Stomach (tissue), 9 donors: Measurements from ENCODE around the gene TRIM14. TPM values are rescaled to one million over a fixed set of nuclear protein-coding genes. Genes with fewer than 3 reads are reported as not detected.

ENCODE experiments used
- DNase-seq, 2 donors: peaks; one replicate each; pipeline versions ENCODE4 v3.0.0 to v3.0.0-alpha.2; 2013 to 2019
- H3K27ac ChIP-seq, 5 donors: fragments of 200-600 bp in 4 of 5; sonication (generic) in 4 of 5; one replicate each; pipeline ENCODE4 v1.5.1; 2013 to 2019; ENCODE audit warnings: mild to moderate bottlenecking in 1 of 5, moderate library complexity in 1 of 5
- H3K27me3 ChIP-seq, 3 donors: fragments of 200-600 bp; sonication (generic); one replicate each; pipeline ENCODE4 v1.5.1; 2017 to 2019; ENCODE audit warnings: mixed run types in 1 of 3
- H3K36me3 ChIP-seq, 4 donors: fragments of 200-600 bp; sonication (generic); 1 replicate in 3 of 4; 2 replicates in 1 of 4; pipeline ENCODE4 v1.5.1; 2016 to 2019
- H3K4me1 ChIP-seq, 4 donors: fragments of 200-600 bp; sonication (generic); one replicate each; pipeline ENCODE4 v1.5.1; 2016 to 2019
- H3K4me3 ChIP-seq, 4 donors: fragments of 200-600 bp; sonication (generic) in 3 of 4; one replicate each; pipeline ENCODE4 v1.5.1; 2016 to 2019; ENCODE audit warnings: mild to moderate bottlenecking in 1 of 4
- H3K9me3 ChIP-seq, 4 donors: fragments of 200-600 bp; sonication (generic); one replicate each; pipeline ENCODE4 v1.5.1; 2016 to 2019
- EP300 ChIP-seq: sonication (generic); formaldehyde crosslinking; IDR thresholded peaks from one replicate; pipeline ENCODE4 v1.6.1; 2017; ENCODE audit warnings: antibody characterized with exemption
- POLR2A ChIP-seq, 4 donors: fragments of 450-650 bp; IDR thresholded peaks; one replicate each; pipeline ENCODE4 v1.6.1; 2016; ENCODE audit warnings: antibody characterized with exemption in 4 of 4, control low read depth in 2 of 4, mild to moderate bottlenecking in 1 of 4, moderate library complexity in 1 of 4
- POLR2AphosphoS5 ChIP-seq, 3 donors: sonication (generic); formaldehyde crosslinking; IDR thresholded peaks; one replicate each; pipeline ENCODE4 v1.6.1; 2016; ENCODE audit warnings: antibody characterized with exemption in 3 of 3
- WGBS, 5 donors: extraction: QIAGEN DNeasy Blood & Tissue Kit in 3 of 5; methylation state at CpG; one replicate each; pipeline versions ENCODE4 v1.1.5 to v1.1.7; 2013 to 2018; 5-methylcytosine and 5-hydroxymethylcytosine counted together
- intact Hi-C: fragments of 100-400 bp; cut with DNase I; formaldehyde crosslinking; loops from one replicate; pipeline ENCODE4 v1.15.1; 2023; ENCODE audit warnings: low total_unique reads
- polyA plus RNA-seq, 3 donors: library from polyadenylated mRNA; stranded (reverse); fragments of 200-250 nt; gene quantifications; one replicate each; pipeline ENCODE4 v1.2.3, GENCODE V29; 2013
- total RNA-seq, 5 donors: library from RNA; depleted of rRNA; stranded (reverse); fragments of >200 nt; gene quantifications; one replicate each; pipeline versions ENCODE4 v1.1.0 to v1.2.3, GENCODE V29; 2014 to 2016
- TF ChIP-seq, protein P1 (sequence below), 7 experiments: fragments of 450-650 bp in 4 of 7; fragments of 200-600 bp in 3 of 7; sonication (generic) in 3 of 7; IDR thresholded peaks; one replicate each; pipeline ENCODE4 v1.5.1; 2016 to 2019; ENCODE audit warnings: antibody characterized with exemption in 7 of 7, control low read depth in 2 of 7, mild to moderate bottlenecking in 1 of 7
- donor health status: healthy with polysubstance abuse.
- donor health status: Bipolar disorder and iron deficiency.
- donor health status: healthy.

TRIM14 gene
- total and polyA plus RNA-seq, 8 donors = 4.7 to 249 (median 10.7) TPM

GRCh38 chr9:98084396-98084795 lies 34.6 kb downstream of the TRIM14 start:
- Histone ChIP-seq H3K27ac (no peak overlapping the region), H3K36me3 (peaks cover 32 to 73% (median 57%) of the 10 kb centered on the region in 4 donors), H3K4me3 (no peak overlapping the region), H3K9me3 (no peaks in the 10 kb centered on the region), H3K4me1 (peaks cover 22 to 48% (median 31%) of the 10 kb centered on the region in 4 donors), H3K27me3 (no peaks in the 10 kb centered on the region)
- WGBS, 5 donors = 76 to 90% (median 88%) methylated on average over 3 of the region's 3 CpGs
- intact Hi-C loops = no loop called here
- TF ChIP-seq POLR2A (IDR thresholded peaks at IDR 0.05) = no peak
- TF ChIP-seq, protein P1, sequence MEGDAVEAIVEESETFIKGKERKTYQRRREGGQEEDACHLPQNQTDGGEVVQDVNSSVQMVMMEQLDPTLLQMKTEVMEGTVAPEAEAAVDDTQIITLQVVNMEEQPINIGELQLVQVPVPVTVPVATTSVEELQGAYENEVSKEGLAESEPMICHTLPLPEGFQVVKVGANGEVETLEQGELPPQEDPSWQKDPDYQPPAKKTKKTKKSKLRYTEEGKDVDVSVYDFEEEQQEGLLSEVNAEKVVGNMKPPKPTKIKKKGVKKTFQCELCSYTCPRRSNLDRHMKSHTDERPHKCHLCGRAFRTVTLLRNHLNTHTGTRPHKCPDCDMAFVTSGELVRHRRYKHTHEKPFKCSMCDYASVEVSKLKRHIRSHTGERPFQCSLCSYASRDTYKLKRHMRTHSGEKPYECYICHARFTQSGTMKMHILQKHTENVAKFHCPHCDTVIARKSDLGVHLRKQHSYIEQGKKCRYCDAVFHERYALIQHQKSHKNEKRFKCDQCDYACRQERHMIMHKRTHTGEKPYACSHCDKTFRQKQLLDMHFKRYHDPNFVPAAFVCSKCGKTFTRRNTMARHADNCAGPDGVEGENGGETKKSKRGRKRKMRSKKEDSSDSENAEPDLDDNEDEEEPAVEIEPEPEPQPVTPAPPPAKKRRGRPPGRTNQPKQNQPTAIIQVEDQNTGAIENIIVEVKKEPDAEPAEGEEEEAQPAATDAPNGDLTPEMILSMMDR (IDR thresholded peaks at IDR 0.05) = no peak
- TF ChIP-seq POLR2AphosphoS5 (IDR thresholded peaks at IDR 0.05) = no peak
- TF ChIP-seq EP300 = no peak
- no peak for DNase-seq

GRCh38 chr9:98083566-98084183 lies 35.3 kb downstream of the TRIM14 start:
- DNase-seq = no peak
- Histone ChIP-seq H3K36me3 (peaks cover 36 to 80% (median 64%) of the 10 kb centered on the region in 4 donors), H3K4me1 (peaks cover 22 to 48% (median 31%) of the 10 kb centered on the region in 4 donors), H3K4me3 (no peak overlapping the region), H3K27ac (peak overlapping the region in 2 of 5 donors; percentile 25 to 79), H3K27me3 (no peaks in the 10 kb centered on the region), H3K9me3 (no peaks in the 10 kb centered on the region)
- TF ChIP-seq POLR2AphosphoS5 (IDR thresholded peaks at IDR 0.05) = no peak
- no peak for TF ChIP-seq EP300
- no peak for TF ChIP-seq POLR2A (IDR thresholded peaks at IDR 0.05)
- TF ChIP-seq, protein P1 (IDR thresholded peaks at IDR 0.05) = no peak
- intact Hi-C loops = no loop called here
- 88 to 93% (median 92%) methylated on average over 7 of the region's 7 CpGs for WGBS, 5 donors

DNA sequence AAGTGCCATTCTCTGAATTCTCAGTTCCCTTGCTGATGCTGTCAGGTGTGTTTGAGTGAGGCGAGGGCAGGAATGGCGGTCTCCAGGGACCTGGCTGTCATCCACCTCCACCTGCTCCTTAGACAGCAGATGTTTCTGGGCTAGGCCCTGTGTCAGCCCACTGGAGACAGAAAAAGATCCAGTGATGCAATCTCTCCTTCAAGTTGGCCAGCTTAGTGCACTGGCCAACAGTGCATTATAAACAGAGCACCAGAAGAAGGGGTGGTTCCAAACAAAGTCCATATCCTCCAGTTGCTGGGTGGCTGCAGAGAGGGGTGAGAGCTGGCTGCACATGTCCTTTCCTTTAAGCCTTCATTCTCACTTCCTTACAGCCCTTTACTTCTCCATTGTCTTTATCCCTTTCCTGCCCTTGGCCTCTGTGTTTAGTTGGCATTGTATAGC lies 35.9 kb downstream of the TRIM14 start:
- Histone ChIP-seq H3K4me3 (no peak overlapping the region), H3K27me3 (no peaks in the 10 kb centered on the region), H3K4me1 (peaks cover 22 to 47% (median 30%) of the 10 kb centered on the region in 4 donors), H3K9me3 (no peaks in the 10 kb centered on the region), H3K27ac (peak overlapping the region in 2 of 5 donors; percentile 25 to 79), H3K36me3 (peaks cover 42 to 86% (median 69%) of the 10 kb centered on the region in 4 donors)
- intact Hi-C loops = no loop called here
- no peak for DNase-seq
- no peak for TF ChIP-seq POLR2AphosphoS5 (IDR thresholded peaks at IDR 0.05)
- no peak for TF ChIP-seq EP300
- TF ChIP-seq, protein P1 (IDR thresholded peaks at IDR 0.05) = no peak
- TF ChIP-seq POLR2A (IDR thresholded peaks at IDR 0.05) = no peak
- 88 to 98% (median 95%) methylated on average over 2 of the region's 2 CpGs for WGBS, 5 donors

- H3K4me3 ChIP-seq = no peak overlapping the region
- no peaks in the 10 kb centered on the region for H3K9me3 ChIP-seq
- peak overlapping the region in 3 of 5 donors; percentile 61 to 79 (median 62) for H3K27ac ChIP-seq
- intact Hi-C loops = no loop called here
- WGBS, 5 donors = 52 to 68% (median 54%) methylated on average over 6 of the region's 6 CpGs
- no peak for TF ChIP-seq EP300
- TF ChIP-seq POLR2AphosphoS5 (IDR thresholded peaks at IDR 0.05) = peak in 2 of 3 donors; percentile 12 to 76
- TF ChIP-seq POLR2A (IDR thresholded peaks at IDR 0.05) = no peak
- H3K36me3 ChIP-seq = peaks cover 49 to 95% (median 83%) of the 10 kb centered on the region in 4 donors
- H3K4me1 ChIP-seq = peaks cover 11 to 33% (median 21%) of the 10 kb centered on the region in 4 donors
- no peaks in the 10 kb centered on the region for H3K27me3 ChIP-seq
- peak in 1 of 2 donors; percentile 54 for DNase-seq
Observed at GRCh38 chr9:98081477-98082219, 37.4 kb downstream of the TRIM14 start.
